Gastroesophageal sphincter (tissue), 3 donors: ENCODE data around the gene LYRM4.

ENCODE experiments used
- CTCF ChIP-seq, 4 experiments: fragments of 200-600 bp in 2 of 4; fragments of 450-650 bp in 2 of 4; sonication (generic) in 1 of 4; IDR thresholded peaks; one replicate each; pipeline ENCODE4 v1.5.1; 2017 to 2019; ENCODE audit warnings: antibody characterized with exemption in 4 of 4, mild to moderate bottlenecking in 2 of 4, moderate library complexity in 2 of 4
- POLR2A ChIP-seq, 2 donors: fragments of 450-650 bp; IDR thresholded peaks; one replicate each; pipeline ENCODE4 v1.6.1; 2017; ENCODE audit warnings: antibody characterized with exemption in 2 of 2, mild to moderate bottlenecking in 2 of 2, moderate library complexity in 1 of 2

- no peak for TF ChIP-seq POLR2A (IDR thresholded peaks at IDR 0.05)
- TF ChIP-seq CTCF (IDR thresholded peaks at IDR 0.05): no peak
These were observed 192.5 kb downstream of the LYRM4 start for GRCh38 chr6:5068153-5068751.
